Loucy (cell line): Measurements from ENCODE around the gene CRACDL.

Experiments
- H2AFZ ChIP-seq: fragments of 200-600 bp; sonication (generic); 2 replicates; pipeline ENCODE4 v1.6.0; 2016; ENCODE audit warnings: antibody characterized with exemption, mild to moderate bottlenecking, low read length, moderate library complexity
- H3F3A ChIP-seq: fragments of 200-600 bp; 2 replicates; pipeline ENCODE4 v1.6.0; 2016; ENCODE audit warnings: antibody characterized with exemption, low read depth, mild to moderate bottlenecking
- H3K27me3 ChIP-seq: fragments of 200-600 bp; sonication (generic); 2 replicates; pipeline ENCODE4 v1.6.1; 2014; ENCODE audit warnings: low read length, mild to moderate bottlenecking; ENCODE audit not compliant: insufficient read depth, poor library complexity, severe bottlenecking
- H3K36me3 ChIP-seq: fragments of 200-600 bp; sonication (generic); 2 replicates; pipeline ENCODE4 v1.6.1; 2016; ENCODE audit warnings: low read length; ENCODE audit not compliant: insufficient read depth
- H3K4me1 ChIP-seq: fragments of 200-600 bp; sonication (generic); 2 replicates; pipeline ENCODE4 v1.5.1; 2014; ENCODE audit warnings: low read length, mild to moderate bottlenecking; ENCODE audit not compliant: insufficient read depth, poor library complexity, severe bottlenecking
- H3K4me2 ChIP-seq: fragments of 200-600 bp; sonication (generic); 2 replicates; pipeline ENCODE4 v1.6.0; 2014; ENCODE audit warnings: antibody characterized with exemption, low read length, low read depth, mild to moderate bottlenecking; ENCODE audit not compliant: poor library complexity, severe bottlenecking
- H3K4me3 ChIP-seq: fragments of 200-600 bp; sonication (generic); 2 replicates; pipeline ENCODE4 v1.5.1; 2014; ENCODE audit warnings: low read length, mild to moderate bottlenecking, mixed read lengths; ENCODE audit not compliant: poor library complexity, severe bottlenecking
- H3K79me2 ChIP-seq: fragments of 200-600 bp; sonication (generic); 2 replicates; pipeline ENCODE4 v1.6.1; 2014; ENCODE audit warnings: low read length; ENCODE audit not compliant: insufficient read depth
- H3K9ac ChIP-seq: fragments of 200-600 bp; sonication (generic); 2 replicates; pipeline ENCODE4 v1.6.0; 2014; ENCODE audit warnings: mild to moderate bottlenecking, low read depth, low read length, moderate library complexity; ENCODE audit not compliant: poor library complexity, severe bottlenecking
- H3K9me2 ChIP-seq: fragments of 200-600 bp; sonication (generic); replicated peaks from 2 replicates; pipeline ENCODE4 v1.6.1; 2016; ENCODE audit warnings: low read depth, low read length, mixed read lengths
- H3K9me3 ChIP-seq: fragments of 200-600 bp; sonication (generic); 2 replicates; pipeline ENCODE4 v1.6.1; 2014; ENCODE audit warnings: mild to moderate bottlenecking, antibody characterized with exemption, low read length, low read depth; ENCODE audit not compliant: insufficient read depth
- H4K20me1 ChIP-seq: fragments of 200-600 bp; sonication (generic); 2 replicates; pipeline ENCODE4 v1.6.0; 2014; ENCODE audit warnings: antibody characterized with exemption, low read length, mild to moderate bottlenecking; ENCODE audit not compliant: insufficient read depth, poor library complexity, severe bottlenecking
- CTCF ChIP-seq: fragments of 200-600 bp; sonication (generic); conservative IDR thresholded peaks from 2 replicates; pipeline ENCODE4 v1.5.1; 2014; ENCODE audit warnings: mild to moderate bottlenecking, antibody characterized with exemption, low read length
- EZH2phosphoT487 ChIP-seq: fragments of 200-600 bp; IDR thresholded peaks from 2 replicates; pipeline ENCODE4 v1.6.1; 2018; ENCODE audit warnings: antibody characterized with exemption, mild to moderate bottlenecking, moderate library complexity, borderline replicate concordance

The CRACDL gene

GRCh38 chr2:98746426-98746825 lies 189.6 kb downstream of the CRACDL start:
- Histone ChIP-seq H3K27me3 (no peaks in the 10 kb centered on the region), H3K9ac (no peak overlapping the region), H3K9me3 (no peaks in the 10 kb centered on the region), H3K4me3 (no peak overlapping the region), H3K4me2 (no peak overlapping the region), H3F3A (no peaks in the 10 kb centered on the region), H3K79me2 (no peaks in the 10 kb centered on the region), H3K9me2 (no peaks in the 10 kb centered on the region), H2AFZ (no peak overlapping the region), H4K20me1 (no peaks in the 10 kb centered on the region), H3K36me3 (no peaks in the 10 kb centered on the region), H3K4me1 (peaks cover 18% of the 10 kb centered on the region)
- TF ChIP-seq CTCF: no peak
- no peak for TF ChIP-seq EZH2phosphoT487

GRCh38 chr2:98744595-98744994 lies 191.4 kb downstream of the CRACDL start:
- H3K4me1 ChIP-seq: peaks cover 18% of the 10 kb centered on the region
- TF ChIP-seq CTCF: no peak
- no peak for TF ChIP-seq EZH2phosphoT487
- no peaks in the 10 kb centered on the region for H3F3A ChIP-seq
- no peak overlapping the region for H3K4me2 ChIP-seq
- H3K36me3 ChIP-seq: no peaks in the 10 kb centered on the region
- H3K9me2 ChIP-seq: no peaks in the 10 kb centered on the region
- H3K4me3 ChIP-seq: no peak overlapping the region
- H3K9me3 ChIP-seq: no peaks in the 10 kb centered on the region
- no peak overlapping the region for H2AFZ ChIP-seq
- no peaks in the 10 kb centered on the region for H4K20me1 ChIP-seq
- H3K79me2 ChIP-seq: no peaks in the 10 kb centered on the region
- no peak overlapping the region for H3K9ac ChIP-seq
- H3K27me3 ChIP-seq: no peaks in the 10 kb centered on the region
